Measurements from ENCODE around the gene DOCK3. TPM values are rescaled to one million over a fixed set of nuclear protein-coding genes. Genes with fewer than 3 reads are reported as not detected.
"Not testable (repeated sequence)": the region's sequence is repeated elsewhere in the genome, so short reads cannot be mapped to it uniquely, and the experiment has no call there.

Gene DOCK3
- total and polyA plus RNA-seq, 5 donors: 1.9 to 5.2 (median 4.2) TPM

DNA sequence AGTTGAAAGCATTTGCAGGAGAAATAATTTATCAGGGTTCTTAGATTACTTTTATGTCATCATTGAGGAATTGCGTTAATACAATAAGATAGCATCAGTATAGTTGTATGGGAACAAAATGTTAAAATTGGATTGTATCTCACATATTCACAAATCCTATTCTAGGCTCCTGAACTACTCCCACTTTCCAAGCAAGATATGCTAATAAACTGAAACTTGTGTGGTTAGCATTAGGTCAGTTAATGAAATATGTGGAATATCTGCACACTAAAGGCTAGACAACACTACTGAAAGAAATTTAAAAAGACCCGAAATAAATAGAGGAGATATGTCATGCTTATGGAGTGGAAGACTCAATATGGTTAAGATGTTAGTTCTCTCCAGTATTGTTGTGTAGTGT lies 272.7 kb downstream of the DOCK3 start:
- ATAC-seq: no peak
- H3K4me1 ChIP-seq (ENCODE audit: control insufficient read depth, insufficient read depth, low read length): no peaks in the 10 kb centered on the region
- no peak overlapping the region for H3K4me3 ChIP-seq (ENCODE audit: low read length)
- H3K9me3 ChIP-seq (ENCODE audit: control insufficient read depth, low read length): no peaks in the 10 kb centered on the region
- intact Hi-C loops (cut with DNase I): no loop called here
- no peak overlapping the region for H3K27ac ChIP-seq (ENCODE audit: low read length)
- no peak for DNase-seq
- H3K27me3 ChIP-seq (ENCODE audit: control insufficient read depth, insufficient read depth): no peaks in the 10 kb centered on the region
- WGBS: 85% methylated on average over 2 of the region's 2 CpGs

DNA sequence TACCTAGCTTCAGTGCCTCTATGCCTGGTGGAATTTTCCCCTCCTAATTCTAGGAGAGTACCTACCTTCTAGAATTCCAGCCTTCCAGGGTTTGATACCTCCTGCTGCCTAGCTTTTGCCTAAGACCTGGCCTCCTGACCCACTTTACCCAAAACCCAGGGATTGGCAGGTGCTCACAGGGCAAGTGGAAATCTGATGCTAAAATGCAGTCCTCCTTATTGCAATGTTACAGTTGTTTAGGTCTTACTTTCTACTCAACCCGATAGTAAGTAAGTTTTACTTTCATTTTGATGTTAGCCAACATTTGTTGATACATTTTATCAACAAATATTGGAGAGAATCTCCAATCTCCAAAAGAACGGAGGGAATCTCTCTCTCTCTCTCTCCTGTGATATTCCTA lies 275.9 kb downstream of the DOCK3 start:
- no peaks in the 10 kb centered on the region for H3K27me3 ChIP-seq (ENCODE audit: control insufficient read depth, insufficient read depth)
- ATAC-seq: no peak
- no peak overlapping the region for H3K4me3 ChIP-seq (ENCODE audit: low read length)
- 62% methylated on average over 2 of the region's 2 CpGs for WGBS
- no peak for DNase-seq
- no peaks in the 10 kb centered on the region for H3K9me3 ChIP-seq (ENCODE audit: control insufficient read depth, low read length)
- no peaks in the 10 kb centered on the region for H3K4me1 ChIP-seq (ENCODE audit: control insufficient read depth, insufficient read depth, low read length)
- no peak overlapping the region for H3K27ac ChIP-seq (ENCODE audit: low read length)
- intact Hi-C loops (cut with DNase I): no loop called here

GRCh38 chr3:50953825-50954414 lies 279.2 kb downstream of the DOCK3 start:
- Histone ChIP-seq H3K27ac (ENCODE audit: low read length) (no peak overlapping the region), H3K27me3 (ENCODE audit: control insufficient read depth, insufficient read depth) (no peaks in the 10 kb centered on the region), H3K9me3 (ENCODE audit: control insufficient read depth, low read length) (no peaks in the 10 kb centered on the region), H3K4me3 (ENCODE audit: low read length) (no peak overlapping the region), H3K4me1 (ENCODE audit: control insufficient read depth, insufficient read depth, low read length) (no peaks in the 10 kb centered on the region)
- WGBS: 69% methylated on average over 5 of the region's 5 CpGs
- intact Hi-C loops (cut with DNase I): no loop called here
- DNase-seq (no peak), ATAC-seq (no peak)

DNA sequence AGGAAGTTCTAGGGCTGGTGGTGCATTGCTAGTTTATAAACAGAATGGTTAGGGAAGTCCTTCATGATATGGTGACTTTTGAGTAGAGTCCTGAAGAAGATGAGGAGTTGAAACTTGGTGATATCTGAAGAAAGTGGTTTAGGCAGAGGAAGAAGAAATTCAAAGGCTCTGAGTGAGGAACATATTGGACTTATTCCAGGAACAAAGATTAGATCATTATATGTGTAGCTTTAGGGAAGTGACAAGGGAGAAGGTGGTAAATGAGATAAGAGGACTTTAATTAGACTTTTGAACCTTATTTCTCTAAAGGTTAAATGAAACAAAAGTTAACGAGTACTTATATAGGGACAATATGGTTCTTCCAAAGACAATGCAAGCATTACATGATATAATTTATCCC lies 286.7 kb downstream of the DOCK3 start:
- no peak overlapping the region for H3K4me3 ChIP-seq (ENCODE audit: low read length)
- no peak overlapping the region for H3K27ac ChIP-seq (ENCODE audit: low read length)
- no peaks in the 10 kb centered on the region for H3K27me3 ChIP-seq (ENCODE audit: control insufficient read depth, insufficient read depth)
- WGBS: 47% methylated on average over 1 of the region's 1 CpG
- intact Hi-C loops (cut with DNase I): no loop called here
- no peaks in the 10 kb centered on the region for H3K9me3 ChIP-seq (ENCODE audit: control insufficient read depth, low read length)
- no peaks in the 10 kb centered on the region for H3K4me1 ChIP-seq (ENCODE audit: control insufficient read depth, insufficient read depth, low read length)
- no peak for ATAC-seq
- DNase-seq: no peak

DNA sequence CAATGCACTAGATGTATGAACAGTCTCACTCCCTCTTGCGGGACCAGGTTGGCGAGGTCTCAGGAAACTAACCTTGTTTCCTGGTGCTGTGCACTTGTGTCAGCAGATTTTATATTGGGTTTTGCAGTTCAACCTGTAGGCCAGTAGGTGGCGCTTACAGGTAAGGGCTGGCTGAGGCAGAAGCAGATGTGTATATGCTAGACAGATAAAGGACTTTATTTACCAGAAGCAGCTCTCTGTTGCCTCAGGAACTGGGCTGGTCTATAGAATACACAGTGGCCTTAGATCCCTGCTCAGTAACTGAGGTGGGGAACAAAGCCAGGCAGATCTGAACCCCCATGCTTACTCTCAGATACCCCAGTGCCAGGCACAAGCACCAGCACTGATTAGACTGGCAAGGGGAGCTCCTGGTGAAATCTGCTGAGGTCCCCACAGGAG lies 296.8 kb downstream of the DOCK3 start:
- Histone ChIP-seq H3K9me3 (ENCODE audit: control insufficient read depth, low read length) (no peaks in the 10 kb centered on the region), H3K27me3 (ENCODE audit: control insufficient read depth, insufficient read depth) (no peaks in the 10 kb centered on the region), H3K4me1 (ENCODE audit: control insufficient read depth, insufficient read depth, low read length) (no peaks in the 10 kb centered on the region), H3K27ac (ENCODE audit: low read length) (no peak overlapping the region), H3K4me3 (ENCODE audit: low read length) (no peak overlapping the region)
- intact Hi-C loops (cut with DNase I): no loop called here
- 16% methylated on average over 3 of the region's 3 CpGs for WGBS
- no peak for DNase-seq
- ATAC-seq: no peak

DNA sequence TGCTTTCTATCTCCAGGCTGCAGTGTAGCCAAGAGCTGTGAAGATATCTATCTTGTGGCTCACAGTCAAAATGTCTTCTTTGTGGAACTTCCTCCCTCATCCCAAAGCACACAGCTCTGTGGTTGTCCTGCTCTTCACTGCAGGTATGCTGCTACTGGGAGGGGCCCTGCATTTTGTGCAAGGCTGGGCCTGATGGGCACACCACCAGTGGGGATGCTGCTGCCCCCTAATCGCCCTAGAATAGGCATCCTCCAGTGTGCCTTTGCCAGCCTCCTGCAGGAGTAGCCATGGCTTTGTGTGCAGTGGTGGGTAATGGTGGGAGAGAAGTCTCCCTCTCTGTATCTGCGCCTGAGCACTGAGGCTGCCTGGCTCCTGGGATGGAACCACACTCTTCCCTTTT lies 297.3 kb downstream of the DOCK3 start:
- Histone ChIP-seq H3K9me3 (ENCODE audit: control insufficient read depth, low read length) (no peaks in the 10 kb centered on the region), H3K4me1 (ENCODE audit: control insufficient read depth, insufficient read depth, low read length) (no peaks in the 10 kb centered on the region), H3K4me3 (ENCODE audit: low read length) (no peak overlapping the region), H3K27me3 (ENCODE audit: control insufficient read depth, insufficient read depth) (no peaks in the 10 kb centered on the region), H3K27ac (ENCODE audit: low read length) (no peak overlapping the region)
- ATAC-seq (peak in 1 of 2 donors; percentile 16), DNase-seq (no peak)
- intact Hi-C loops (cut with DNase I): no loop called here
- 91% methylated on average over 2 of the region's 2 CpGs for WGBS

GRCh38 chr3:50978586-50978985 lies 303.9 kb downstream of the DOCK3 start:
- ATAC-seq; H3K27ac ChIP-seq (ENCODE audit: low read length); H3K4me3 ChIP-seq (ENCODE audit: low read length); H3K27me3 ChIP-seq (ENCODE audit: control insufficient read depth, insufficient read depth); H3K9me3 ChIP-seq (ENCODE audit: control insufficient read depth, low read length); H3K4me1 ChIP-seq (ENCODE audit: control insufficient read depth, insufficient read depth, low read length); intact Hi-C loops (cut with DNase I): not testable (repeated sequence)
- 81% methylated on average over 18 of the region's 18 CpGs for WGBS
- DNase-seq: peak in 1 of 3 donors; percentile 2

GRCh38 chr3:50978991-50979667 lies 304.4 kb downstream of the DOCK3 start:
- Histone ChIP-seq H3K27me3 (ENCODE audit: control insufficient read depth, insufficient read depth) (no peaks in the 10 kb centered on the region), H3K4me3 (ENCODE audit: low read length) (no peak overlapping the region), H3K4me1 (ENCODE audit: control insufficient read depth, insufficient read depth, low read length) (no peaks in the 10 kb centered on the region), H3K27ac (ENCODE audit: low read length) (no peak overlapping the region), H3K9me3 (ENCODE audit: control insufficient read depth, low read length) (no peaks in the 10 kb centered on the region)
- no peak for ATAC-seq
- WGBS: 95% methylated on average over 13 of the region's 15 CpGs
- intact Hi-C loops (cut with DNase I): no loop called here
- DNase-seq: no peak

DNA sequence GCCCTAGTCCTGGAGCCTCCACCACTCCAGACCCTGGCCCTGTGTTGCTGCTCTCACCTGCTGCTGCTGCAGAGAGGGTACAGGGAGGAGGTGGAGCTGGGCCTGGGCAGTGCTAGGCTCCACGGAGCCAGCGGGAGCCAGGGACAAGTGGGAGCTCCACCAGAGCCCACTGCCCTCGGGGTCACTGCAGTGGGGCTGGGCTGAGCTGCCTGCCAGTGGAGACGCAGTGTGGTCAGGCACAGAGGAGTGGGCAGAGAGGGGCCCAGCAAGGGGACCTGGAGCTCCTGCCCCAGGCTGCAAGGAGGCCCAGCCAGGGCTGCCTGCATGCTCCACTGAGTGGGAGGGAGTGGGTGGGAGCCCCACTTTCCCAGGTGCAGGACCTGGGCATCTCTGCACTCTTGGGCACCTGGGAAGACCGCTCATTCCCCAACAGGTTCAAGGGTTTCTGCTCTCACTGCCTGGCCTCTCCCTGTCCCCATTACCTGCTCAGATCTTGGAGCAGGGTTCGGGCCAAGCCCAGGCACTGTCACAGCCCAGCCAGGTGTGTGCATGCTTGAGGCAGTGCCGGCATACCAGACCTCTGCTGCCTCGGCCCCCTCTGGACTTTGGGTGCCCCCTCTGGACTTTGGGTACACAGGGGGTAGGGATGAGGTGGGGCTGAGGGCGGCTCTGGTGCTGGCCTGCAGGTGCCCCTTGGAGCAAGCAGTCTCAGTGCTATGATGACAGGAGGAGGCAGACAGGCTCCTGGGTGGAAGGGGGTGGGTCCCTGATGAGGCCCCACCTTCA lies 308.0 kb downstream of the DOCK3 start:
- ATAC-seq (no peak), DNase-seq (no peak)
- Histone ChIP-seq H3K27ac (ENCODE audit: low read length) (no peak overlapping the region), H3K9me3 (ENCODE audit: control insufficient read depth, low read length) (no peaks in the 10 kb centered on the region), H3K4me3 (ENCODE audit: low read length) (no peak overlapping the region), H3K4me1 (ENCODE audit: control insufficient read depth, insufficient read depth, low read length) (no peaks in the 10 kb centered on the region), H3K27me3 (ENCODE audit: control insufficient read depth, insufficient read depth) (no peaks in the 10 kb centered on the region)
- WGBS: 87% methylated on average over 9 of the region's 9 CpGs
- intact Hi-C loops (cut with DNase I): no loop called here

DNA sequence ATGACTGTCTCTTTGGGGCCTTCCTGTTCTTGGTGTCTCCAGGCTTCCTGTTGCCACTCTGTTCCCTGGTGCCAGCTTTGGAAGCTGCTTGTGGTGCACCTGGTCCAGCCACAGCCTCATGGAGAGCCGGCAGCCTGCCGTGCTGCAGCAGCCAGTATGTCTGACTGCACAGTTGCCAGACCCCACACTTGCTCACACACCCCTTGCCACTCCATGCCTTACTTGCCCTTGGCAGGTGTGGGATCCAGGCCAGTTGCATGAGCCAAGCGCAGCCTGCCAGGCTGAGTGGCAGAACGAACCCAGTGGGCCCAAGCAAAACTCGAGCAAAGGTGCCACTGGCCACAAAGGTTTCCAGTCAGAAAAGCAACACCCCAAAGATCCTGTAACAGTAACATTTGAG lies 309.2 kb downstream of the DOCK3 start:
- WGBS: 82% methylated on average over 5 of the region's 5 CpGs
- no peak for ATAC-seq
- intact Hi-C loops (cut with DNase I): no loop called here
- Histone ChIP-seq H3K4me3 (ENCODE audit: low read length) (no peak overlapping the region), H3K27ac (ENCODE audit: low read length) (no peak overlapping the region), H3K9me3 (ENCODE audit: control insufficient read depth, low read length) (no peaks in the 10 kb centered on the region), H3K4me1 (ENCODE audit: control insufficient read depth, insufficient read depth, low read length) (no peaks in the 10 kb centered on the region), H3K27me3 (ENCODE audit: control insufficient read depth, insufficient read depth) (no peaks in the 10 kb centered on the region)
- peak in 1 of 3 donors; percentile 35 for DNase-seq

- intact Hi-C loops (cut with DNase I): no loop called here
- ATAC-seq (no peak), DNase-seq (no peak)
- WGBS: 66% methylated on average over 1 of the region's 1 CpG
- H3K4me3 ChIP-seq (ENCODE audit: low read length): no peak overlapping the region
- H3K27me3 ChIP-seq (ENCODE audit: control insufficient read depth, insufficient read depth): no peaks in the 10 kb centered on the region
- no peaks in the 10 kb centered on the region for H3K9me3 ChIP-seq (ENCODE audit: control insufficient read depth, low read length)
- no peak overlapping the region for H3K27ac ChIP-seq (ENCODE audit: low read length)
- H3K4me1 ChIP-seq (ENCODE audit: control insufficient read depth, insufficient read depth, low read length): no peaks in the 10 kb centered on the region
Observed at GRCh38 chr3:50985893-50986292, 311.2 kb downstream of the DOCK3 start.
